PFSK-1 (cell line): ENCODE data around the gene KRR1.

Experiments
- FOXP2 ChIP-seq: optimal IDR thresholded peaks from 2 replicates; pipeline ENCODE3; 2011; ENCODE audit warnings: borderline replicate concordance, control low read depth, inconsistent platforms; ENCODE audit not compliant: insufficient read depth; ENCODE audit errors: extremely low read length, extremely low read depth
- POLR2AphosphoS5 ChIP-seq: IDR thresholded peaks from 2 replicates; pipeline ENCODE4 v1.6.1; 2012; ENCODE audit warnings: low read depth, mild to moderate bottlenecking, control low read depth, low read length, moderate library complexity
- SIN3A ChIP-seq: IDR thresholded peaks from 2 replicates; pipeline ENCODE4 v1.6.1; 2012; ENCODE audit warnings: mild to moderate bottlenecking, low read length, moderate library complexity, borderline replicate concordance; ENCODE audit not compliant: insufficient read depth
- TAF1 ChIP-seq: IDR thresholded peaks from 2 replicates; pipeline ENCODE4 v1.6.1; 2012; ENCODE audit warnings: low read length, control low read depth, borderline replicate concordance; ENCODE audit not compliant: insufficient read depth
- TF ChIP-seq, protein P1 (sequence below), 2 experiments: IDR thresholded peaks; 2 replicates each; pipeline versions ENCODE4 v1.6.1 to v1.8.0; 2011 to 2012; ENCODE audit warnings: low read depth in 2 of 2, low read length in 2 of 2, control low read depth in 1 of 2, inconsistent platforms in 1 of 2, mild to moderate bottlenecking in 1 of 2, moderate library complexity in 1 of 2; ENCODE audit not compliant: insufficient read depth in 1 of 2

DNA sequence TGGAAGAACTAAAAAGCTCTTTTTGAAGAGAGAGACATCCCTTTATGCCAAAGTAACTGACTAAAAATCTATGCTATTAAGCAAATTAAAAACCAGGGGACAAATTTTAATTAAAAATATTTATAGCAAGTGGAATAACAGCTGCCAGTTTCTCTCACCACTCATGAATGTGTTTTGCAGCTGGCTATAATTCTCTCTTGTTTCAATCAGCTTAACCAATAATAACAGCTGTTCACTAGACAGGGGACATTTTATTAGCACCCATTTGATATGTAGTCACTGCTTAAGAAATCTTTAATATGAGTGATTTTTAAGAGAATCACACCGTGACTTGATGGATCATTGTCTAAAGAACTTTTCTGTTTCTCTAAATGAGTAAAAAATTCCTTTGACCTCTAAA lies 34.2 kb upstream of the KRR1 start:
- TF ChIP-seq POLR2AphosphoS5 = no peak
- no peak for TF ChIP-seq TAF1
- TF ChIP-seq SIN3A = no peak
- TF ChIP-seq, protein P1, sequence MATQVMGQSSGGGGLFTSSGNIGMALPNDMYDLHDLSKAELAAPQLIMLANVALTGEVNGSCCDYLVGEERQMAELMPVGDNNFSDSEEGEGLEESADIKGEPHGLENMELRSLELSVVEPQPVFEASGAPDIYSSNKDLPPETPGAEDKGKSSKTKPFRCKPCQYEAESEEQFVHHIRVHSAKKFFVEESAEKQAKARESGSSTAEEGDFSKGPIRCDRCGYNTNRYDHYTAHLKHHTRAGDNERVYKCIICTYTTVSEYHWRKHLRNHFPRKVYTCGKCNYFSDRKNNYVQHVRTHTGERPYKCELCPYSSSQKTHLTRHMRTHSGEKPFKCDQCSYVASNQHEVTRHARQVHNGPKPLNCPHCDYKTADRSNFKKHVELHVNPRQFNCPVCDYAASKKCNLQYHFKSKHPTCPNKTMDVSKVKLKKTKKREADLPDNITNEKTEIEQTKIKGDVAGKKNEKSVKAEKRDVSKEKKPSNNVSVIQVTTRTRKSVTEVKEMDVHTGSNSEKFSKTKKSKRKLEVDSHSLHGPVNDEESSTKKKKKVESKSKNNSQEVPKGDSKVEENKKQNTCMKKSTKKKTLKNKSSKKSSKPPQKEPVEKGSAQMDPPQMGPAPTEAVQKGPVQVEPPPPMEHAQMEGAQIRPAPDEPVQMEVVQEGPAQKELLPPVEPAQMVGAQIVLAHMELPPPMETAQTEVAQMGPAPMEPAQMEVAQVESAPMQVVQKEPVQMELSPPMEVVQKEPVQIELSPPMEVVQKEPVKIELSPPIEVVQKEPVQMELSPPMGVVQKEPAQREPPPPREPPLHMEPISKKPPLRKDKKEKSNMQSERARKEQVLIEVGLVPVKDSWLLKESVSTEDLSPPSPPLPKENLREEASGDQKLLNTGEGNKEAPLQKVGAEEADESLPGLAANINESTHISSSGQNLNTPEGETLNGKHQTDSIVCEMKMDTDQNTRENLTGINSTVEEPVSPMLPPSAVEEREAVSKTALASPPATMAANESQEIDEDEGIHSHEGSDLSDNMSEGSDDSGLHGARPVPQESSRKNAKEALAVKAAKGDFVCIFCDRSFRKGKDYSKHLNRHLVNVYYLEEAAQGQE (IDR thresholded peaks at IDR 0.05; ENCODE audit: insufficient read depth in 1 of 2, low read depth in 2 of 2, low read length in 2 of 2) = no peak
- no peak for TF ChIP-seq FOXP2
